IPS-20b (cell line): ENCODE results near the gene ISG15.
A peak's percentile ranks its signal among the peaks of the same experiment; 100 is the strongest.

Experiments
- H3K27ac ChIP-seq: one replicate; pipeline ENCODE4 v1.5.1; 2013; ENCODE audit warnings: low read length
- H3K27me3 ChIP-seq: 2 replicates; pipeline ENCODE4 v1.6.1; 2013; ENCODE audit warnings: mild to moderate bottlenecking, low read length, inconsistent platforms; ENCODE audit not compliant: insufficient read depth
- H3K36me3 ChIP-seq: 2 replicates; pipeline ENCODE4 v1.6.1; 2013; ENCODE audit warnings: low read depth, mild to moderate bottlenecking, inconsistent platforms, low read length, moderate library complexity; ENCODE audit not compliant: insufficient read depth
- H3K4me1 ChIP-seq: 2 replicates; pipeline ENCODE4 v1.6.1; 2013; ENCODE audit warnings: mild to moderate bottlenecking, control low read depth, inconsistent platforms, low read length, moderate library complexity; ENCODE audit not compliant: insufficient read depth
- H3K4me3 ChIP-seq: 2 replicates; pipeline ENCODE4 v1.5.1; 2013; ENCODE audit warnings: mild to moderate bottlenecking, low read length, inconsistent platforms
- H3K9ac ChIP-seq: 2 replicates; pipeline ENCODE4 v1.6.1; 2013; ENCODE audit warnings: low read depth, mild to moderate bottlenecking, inconsistent platforms, low read length, moderate library complexity
- H3K9me3 ChIP-seq: 2 replicates; pipeline ENCODE4 v1.6.1; 2013; ENCODE audit warnings: mild to moderate bottlenecking, low read depth, low read length, inconsistent platforms; ENCODE audit not compliant: insufficient read depth

ISG15 gene

DNA sequence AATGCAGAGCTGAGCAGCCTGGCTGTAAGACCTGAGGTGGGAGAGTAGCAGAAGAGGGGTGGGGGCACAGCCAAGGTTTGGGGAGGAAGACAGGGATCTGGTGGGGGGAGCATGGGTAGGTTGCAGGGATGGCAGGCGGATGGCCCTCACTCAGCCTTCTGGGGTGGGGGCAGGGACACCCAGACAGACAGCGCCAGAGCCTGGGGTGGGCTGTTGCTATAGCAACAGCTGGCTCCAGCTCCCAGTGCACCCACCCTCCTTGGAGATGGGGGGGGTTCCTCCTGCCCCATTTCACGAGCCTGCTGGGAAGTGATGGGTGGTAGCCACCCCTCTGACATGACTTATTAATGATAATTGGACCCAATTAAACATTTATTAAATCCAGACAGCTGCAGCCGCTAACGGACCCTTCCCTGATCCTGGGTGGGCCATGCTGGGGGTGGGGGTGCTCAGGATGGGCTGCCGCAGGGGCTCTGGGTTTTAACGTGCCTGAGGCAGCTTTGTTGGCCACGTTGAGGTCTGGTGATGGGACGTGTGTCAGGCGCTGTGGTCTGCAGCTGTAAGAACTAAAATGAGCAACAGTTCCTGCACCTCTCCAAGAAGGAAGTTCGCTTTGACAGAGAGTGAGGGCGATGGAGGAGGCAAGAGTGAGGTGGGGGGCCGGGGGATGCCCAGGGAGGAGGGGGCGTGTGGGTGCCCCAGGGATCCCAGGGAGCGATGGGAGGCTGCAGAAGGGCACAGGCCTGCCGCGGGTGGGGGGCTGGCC, 26.0 kb downstream of the ISG15 start:
- Histone ChIP-seq H3K27ac (no peak overlapping the region), H3K9ac (no peak overlapping the region)

DNA sequence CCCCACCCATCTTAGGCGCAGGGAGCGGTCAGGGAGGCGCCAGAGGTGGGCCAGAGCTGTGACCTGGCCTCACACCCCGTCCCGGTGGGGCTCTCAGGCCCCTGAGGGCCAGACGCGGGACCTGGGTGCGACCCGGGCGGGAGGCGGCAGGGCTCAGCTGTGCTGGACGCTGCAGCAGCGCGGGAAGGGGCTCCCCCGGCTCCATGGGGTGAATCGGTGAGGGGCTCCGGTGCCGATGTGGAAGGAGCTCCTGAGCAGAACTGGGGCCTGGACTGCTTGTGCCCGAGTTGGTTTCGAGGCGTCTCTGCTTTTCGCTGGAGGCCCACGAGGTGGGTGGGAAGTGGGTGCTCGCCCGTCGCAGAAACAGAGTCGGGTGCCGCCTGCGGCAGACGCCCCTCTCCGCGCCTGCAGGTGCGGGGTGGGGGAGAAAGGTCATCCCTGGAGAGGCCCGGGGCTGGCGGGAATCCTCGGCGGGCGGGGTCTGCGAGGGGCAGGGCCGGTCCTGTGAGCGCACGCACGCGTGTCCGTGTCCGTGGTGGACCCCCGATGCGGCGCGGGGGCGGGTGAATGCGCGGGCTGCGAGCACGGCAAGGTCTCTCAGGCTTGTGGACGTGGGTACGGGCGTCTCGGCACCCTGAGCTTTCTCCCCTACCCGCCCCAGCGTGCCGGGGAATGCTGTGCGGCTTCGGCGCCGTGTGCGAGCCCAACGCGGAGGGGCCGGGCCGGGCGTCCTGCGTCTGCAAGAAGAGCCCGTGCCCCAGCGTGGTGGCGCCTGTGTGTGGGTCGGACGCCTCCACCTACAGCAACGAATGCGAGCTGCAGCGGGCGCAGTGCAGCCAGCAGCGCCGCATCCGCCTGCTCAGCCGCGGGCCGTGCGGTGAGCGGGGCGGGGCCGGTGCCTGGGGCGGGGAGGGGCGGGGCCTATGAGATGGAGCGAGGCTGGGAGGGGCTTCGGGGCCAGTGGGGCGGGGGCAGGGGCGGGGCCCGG, 27.0 kb downstream of the ISG15 start:
- Histone ChIP-seq H3K27ac (no peak overlapping the region), H3K4me1 (no peaks in the 10 kb centered on the region; the same call in 1 of the 2 replicates)

More for the DNA sequence above, 26.0 kb downstream of the ISG15 start:
- H3K4me3 ChIP-seq, result no peak overlapping the region
- peaks cover 59% of the 10 kb centered on the region for H3K27me3 ChIP-seq
- peaks cover 16% of the 10 kb centered on the region; the same call in 1 of the 2 replicates for H3K36me3 ChIP-seq
- H3K9me3 ChIP-seq, result no peaks in the 10 kb centered on the region
- H3K4me1 ChIP-seq, result peaks cover 2% of the 10 kb centered on the region; the same call in 1 of the 2 replicates

DNA sequence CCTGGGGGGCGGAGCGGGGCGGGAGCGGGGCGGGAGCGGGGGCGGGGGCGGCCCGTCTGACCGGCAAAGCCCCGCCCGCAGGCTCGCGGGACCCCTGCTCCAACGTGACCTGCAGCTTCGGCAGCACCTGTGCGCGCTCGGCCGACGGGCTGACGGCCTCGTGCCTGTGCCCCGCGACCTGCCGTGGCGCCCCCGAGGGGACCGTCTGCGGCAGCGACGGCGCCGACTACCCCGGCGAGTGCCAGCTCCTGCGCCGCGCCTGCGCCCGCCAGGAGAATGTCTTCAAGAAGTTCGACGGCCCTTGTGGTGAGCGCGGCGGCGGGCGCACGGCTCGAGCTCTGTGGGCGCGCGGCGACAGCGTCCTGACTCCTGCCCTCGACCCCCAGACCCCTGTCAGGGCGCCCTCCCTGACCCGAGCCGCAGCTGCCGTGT, 27.8 kb downstream of the ISG15 start:
- Histone ChIP-seq H3K27ac (no peak overlapping the region), H3K9ac (no peak overlapping the region), H3K4me1 (no peaks in the 10 kb centered on the region; the same call in 1 of the 2 replicates), H3K36me3 (peaks cover 22% of the 10 kb centered on the region; the same call in 1 of the 2 replicates), H3K9me3 (no peaks in the 10 kb centered on the region), H3K4me3 (no peak overlapping the region; the same call in 1 of the 2 replicates), H3K27me3 (peaks cover 43% of the 10 kb centered on the region)

More for the DNA sequence above, 27.0 kb downstream of the ISG15 start:
- Histone ChIP-seq H3K9me3 (no peaks in the 10 kb centered on the region), H3K4me3 (peak overlapping the region; percentile 51; the same call in 1 of the 2 replicates), H3K9ac (no peak overlapping the region), H3K36me3 (peaks cover 22% of the 10 kb centered on the region; the same call in 1 of the 2 replicates), H3K27me3 (peaks cover 51% of the 10 kb centered on the region)

DNA sequence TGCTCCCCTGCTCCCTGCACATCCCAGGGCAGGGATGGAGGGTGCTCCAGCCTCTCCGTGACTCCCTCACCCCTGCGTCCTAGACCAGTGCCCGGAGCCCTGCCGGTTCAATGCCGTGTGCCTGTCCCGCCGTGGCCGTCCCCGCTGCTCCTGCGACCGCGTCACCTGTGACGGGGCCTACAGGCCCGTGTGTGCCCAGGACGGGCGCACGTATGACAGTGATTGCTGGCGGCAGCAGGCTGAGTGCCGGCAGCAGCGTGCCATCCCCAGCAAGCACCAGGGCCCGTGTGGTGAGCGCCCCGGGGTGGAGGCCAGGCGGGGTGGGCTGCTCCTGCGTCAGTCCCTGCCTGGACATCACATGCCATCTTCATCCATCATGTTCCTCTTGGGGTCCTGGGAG, 28.6 kb downstream of the ISG15 start:
- Histone ChIP-seq H3K27ac (no peak overlapping the region), H3K9ac (no peak overlapping the region), H3K4me1 (no peaks in the 10 kb centered on the region; the same call in 1 of the 2 replicates), H3K9me3 (no peaks in the 10 kb centered on the region), H3K4me3 (no peak overlapping the region), H3K27me3 (peaks cover 36% of the 10 kb centered on the region), H3K36me3 (peaks cover 20% of the 10 kb centered on the region; the same call in 1 of the 2 replicates)

DNA sequence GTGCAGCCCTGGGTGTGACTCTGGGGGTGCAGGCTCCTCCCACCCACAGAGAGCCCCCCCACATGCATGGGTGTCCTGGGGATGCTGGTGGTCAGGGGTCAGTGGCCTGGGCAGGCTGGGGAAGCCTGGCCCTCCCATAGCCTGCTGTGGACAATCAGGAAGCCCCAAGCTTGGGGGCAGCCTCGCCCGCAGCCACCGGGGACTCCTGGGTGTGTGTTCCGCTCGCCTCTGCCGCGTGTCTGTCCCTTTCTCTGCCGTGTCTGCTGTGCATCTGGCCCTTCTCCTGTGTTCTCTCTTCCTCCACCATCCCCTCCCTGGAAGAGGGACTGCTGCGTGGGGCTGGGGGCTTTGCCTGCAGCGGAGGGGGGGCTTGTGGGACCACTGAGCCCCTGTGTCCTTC, 29.5 kb downstream of the ISG15 start:
- Histone ChIP-seq H3K36me3 (peaks cover 23% of the 10 kb centered on the region), H3K9ac (no peak overlapping the region), H3K4me1 (no peaks in the 10 kb centered on the region; the same call in 1 of the 2 replicates), H3K9me3 (no peaks in the 10 kb centered on the region), H3K4me3 (no peak overlapping the region), H3K27ac (no peak overlapping the region), H3K27me3 (peaks cover 27% of the 10 kb centered on the region)

DNA sequence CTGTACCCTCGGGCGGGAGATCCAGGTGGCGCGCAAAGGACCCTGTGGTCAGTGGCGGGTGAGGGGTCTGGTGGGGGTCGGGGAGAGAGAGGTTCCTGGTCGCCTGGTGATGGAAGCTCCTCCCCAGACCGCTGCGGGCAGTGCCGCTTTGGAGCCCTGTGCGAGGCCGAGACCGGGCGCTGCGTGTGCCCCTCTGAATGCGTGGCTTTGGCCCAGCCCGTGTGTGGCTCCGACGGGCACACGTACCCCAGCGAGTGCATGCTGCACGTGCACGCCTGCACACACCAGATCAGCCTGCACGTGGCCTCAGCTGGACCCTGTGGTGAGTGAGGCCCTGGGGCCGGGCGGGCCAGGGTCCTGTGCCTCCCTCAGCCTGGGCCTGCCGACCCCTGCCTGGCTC, 30.1 kb downstream of the ISG15 start:
- Histone ChIP-seq H3K4me3 (no peak overlapping the region), H3K4me1 (no peaks in the 10 kb centered on the region; the same call in 1 of the 2 replicates), H3K36me3 (peaks cover 23% of the 10 kb centered on the region), H3K9me3 (no peaks in the 10 kb centered on the region), H3K27ac (no peak overlapping the region), H3K9ac (no peak overlapping the region), H3K27me3 (peaks cover 21% of the 10 kb centered on the region)

DNA sequence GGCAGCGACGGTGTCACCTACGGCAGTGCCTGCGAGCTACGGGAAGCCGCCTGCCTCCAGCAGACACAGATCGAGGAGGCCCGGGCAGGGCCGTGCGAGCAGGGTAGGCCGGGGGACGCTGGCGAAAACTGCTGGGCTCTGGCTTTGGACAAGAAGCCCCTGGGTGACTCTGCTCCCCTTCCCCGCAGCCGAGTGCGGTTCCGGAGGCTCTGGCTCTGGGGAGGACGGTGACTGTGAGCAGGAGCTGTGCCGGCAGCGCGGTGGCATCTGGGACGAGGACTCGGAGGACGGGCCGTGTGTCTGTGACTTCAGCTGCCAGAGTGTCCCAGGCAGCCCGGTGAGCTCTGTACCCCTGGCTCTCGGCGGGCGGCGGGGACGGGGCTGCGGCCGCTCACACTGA, 30.6 kb downstream of the ISG15 start:
- H3K27ac ChIP-seq, result no peak overlapping the region
- H3K4me3 ChIP-seq, result no peak overlapping the region
- H3K4me1 ChIP-seq, result no peaks in the 10 kb centered on the region; the same call in 1 of the 2 replicates
- H3K9me3 ChIP-seq, result no peaks in the 10 kb centered on the region
- H3K27me3 ChIP-seq, result peaks cover 16% of the 10 kb centered on the region
- peaks cover 23% of the 10 kb centered on the region for H3K36me3 ChIP-seq
- H3K9ac ChIP-seq, result no peak overlapping the region

DNA sequence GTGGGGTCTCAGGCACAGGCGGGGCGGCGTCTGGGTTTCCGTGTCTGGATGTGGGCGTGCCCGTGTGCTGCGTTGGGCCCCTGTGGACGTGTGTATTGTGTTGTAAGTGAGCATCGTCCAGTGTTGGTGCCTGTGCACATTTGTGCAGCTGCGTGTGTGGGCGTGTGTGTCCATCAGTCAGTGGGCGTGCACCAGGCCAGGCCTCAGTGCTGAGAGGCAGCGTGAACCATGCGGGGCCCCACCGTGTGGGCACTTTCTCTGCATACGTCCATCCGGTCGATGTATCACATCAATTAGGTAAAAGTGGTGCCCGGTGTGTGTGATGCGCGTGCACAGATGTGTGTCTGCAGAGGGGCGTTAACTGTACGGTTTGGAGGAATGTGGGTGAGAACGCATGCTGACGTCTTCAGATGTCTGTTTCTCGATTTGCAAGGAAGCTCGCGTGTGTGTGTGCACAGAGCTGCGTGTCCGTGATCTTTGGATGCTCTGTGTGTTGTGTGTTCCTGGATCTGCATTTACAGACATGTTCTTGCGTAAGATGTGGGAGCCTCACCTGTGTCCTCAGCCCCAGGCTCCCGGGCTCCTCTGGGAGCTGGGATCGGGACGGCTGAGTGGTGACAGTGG, 31.3 kb downstream of the ISG15 start:
- H3K9me3 ChIP-seq, result no peaks in the 10 kb centered on the region
- no peak overlapping the region for H3K27ac ChIP-seq
- H3K36me3 ChIP-seq, result peaks cover 23% of the 10 kb centered on the region

DNA sequence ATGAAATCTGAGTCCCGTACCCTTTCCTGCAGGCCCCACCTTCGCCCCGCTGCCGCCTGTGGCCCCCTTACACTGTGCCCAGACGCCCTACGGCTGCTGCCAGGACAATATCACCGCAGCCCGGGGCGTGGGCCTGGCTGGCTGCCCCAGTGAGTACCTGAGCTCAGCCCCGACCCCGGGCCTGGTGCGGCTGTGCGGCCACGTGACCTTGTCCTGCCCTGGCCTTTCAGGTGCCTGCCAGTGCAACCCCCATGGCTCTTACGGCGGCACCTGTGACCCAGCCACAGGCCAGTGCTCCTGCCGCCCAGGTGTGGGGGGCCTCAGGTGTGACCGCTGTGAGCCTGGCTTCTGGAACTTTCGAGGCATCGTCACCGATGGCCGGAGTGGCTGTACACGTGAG, 31.8 kb downstream of the ISG15 start:
- no peak overlapping the region for H3K9ac ChIP-seq
- H3K27ac ChIP-seq, result no peak overlapping the region
- H3K36me3 ChIP-seq, result peaks cover 23% of the 10 kb centered on the region
- no peak overlapping the region for H3K4me3 ChIP-seq
- H3K4me1 ChIP-seq, result no peaks in the 10 kb centered on the region
- H3K9me3 ChIP-seq, result no peaks in the 10 kb centered on the region
- peaks cover 4% of the 10 kb centered on the region for H3K27me3 ChIP-seq

More for the DNA sequence above, 31.3 kb downstream of the ISG15 start:
- Histone ChIP-seq H3K4me1 (no peaks in the 10 kb centered on the region), H3K27me3 (peaks cover 9% of the 10 kb centered on the region), H3K4me3 (no peak overlapping the region), H3K9ac (no peak overlapping the region)

DNA sequence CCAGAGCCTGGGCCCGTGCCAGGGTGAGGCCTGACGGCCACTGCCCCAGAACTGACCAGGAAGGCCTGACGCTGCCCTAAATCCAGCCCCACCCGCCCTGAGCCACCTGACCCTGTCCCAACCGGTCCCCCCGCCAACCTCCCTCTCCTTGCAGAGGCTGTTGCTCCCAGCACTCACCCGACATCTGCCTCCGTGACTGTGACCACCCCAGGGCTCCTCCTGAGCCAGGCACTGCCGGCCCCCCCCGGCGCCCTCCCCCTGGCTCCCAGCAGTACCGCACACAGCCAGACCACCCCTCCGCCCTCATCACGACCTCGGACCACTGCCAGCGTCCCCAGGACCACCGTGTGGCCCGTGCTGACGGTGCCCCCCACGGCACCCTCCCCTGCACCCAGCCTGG, 32.9 kb downstream of the ISG15 start:
- Histone ChIP-seq H3K27me3 (no peaks in the 10 kb centered on the region), H3K27ac (no peak overlapping the region), H3K9me3 (no peaks in the 10 kb centered on the region), H3K4me3 (no peak overlapping the region), H3K9ac (no peak overlapping the region), H3K36me3 (peaks cover 23% of the 10 kb centered on the region), H3K4me1 (no peaks in the 10 kb centered on the region)

DNA sequence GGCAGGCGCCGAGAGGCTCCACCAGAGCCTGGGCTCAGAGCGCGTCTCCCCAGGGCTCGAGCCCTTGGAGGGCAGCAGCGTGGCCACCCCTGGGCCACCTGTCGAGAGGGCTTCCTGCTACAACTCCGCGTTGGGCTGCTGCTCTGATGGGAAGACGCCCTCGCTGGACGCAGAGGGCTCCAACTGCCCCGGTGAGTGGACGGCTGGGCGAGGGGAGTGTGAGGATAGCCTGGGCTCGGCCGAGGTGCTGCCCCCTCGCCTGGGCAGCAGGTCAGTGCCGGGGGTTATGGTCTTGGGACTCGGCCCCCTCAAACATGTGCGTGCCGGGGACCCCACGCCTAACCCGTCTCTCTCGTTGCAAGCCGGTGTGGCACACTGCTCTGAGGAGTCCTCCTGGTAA, 33.5 kb downstream of the ISG15 start:
- Histone ChIP-seq H3K4me1 (no peaks in the 10 kb centered on the region), H3K27me3 (no peaks in the 10 kb centered on the region), H3K9ac (no peak overlapping the region), H3K36me3 (peaks cover 29% of the 10 kb centered on the region), H3K27ac (no peak overlapping the region), H3K4me3 (no peak overlapping the region), H3K9me3 (no peaks in the 10 kb centered on the region)
